ENCODE measurements around the gene KRT14.
"Not testable (repeated sequence)": the region's sequence is repeated elsewhere in the genome, so short reads cannot be mapped to it uniquely, and the experiment has no call there.

Gene KRT14

GRCh38 chr17:41586863-41587495, at the start of gene KRT14:
Gene KRT14, minus strand, starts transcription at chr17:41586895. Its CDS starts 61 bp downstream, at chr17:41586834.
- DNase-seq, result no peak

GRCh38 chr17:41635121-41636097, 48.7 kb upstream of the KRT14 start:
- peak; percentile 5 for DNase-seq

- no peak for DNase-seq
Measured at GRCh38 chr17:41634639-41635038, 47.9 kb upstream of the KRT14 start.

GRCh38 chr17:41633556-41634199, 47.0 kb upstream of the KRT14 start:
- no peak for DNase-seq

GRCh38 chr17:41632482-41633105, 45.9 kb upstream of the KRT14 start:
- DNase-seq, result no peak

- DNase-seq, result no peak
Measured at GRCh38 chr17:41631898-41632285, 45.2 kb upstream of the KRT14 start.

- no peak for DNase-seq
Measured at GRCh38 chr17:41631025-41631897, 44.6 kb upstream of the KRT14 start.

- DNase-seq, result no peak
Measured at GRCh38 chr17:41629826-41630670, 43.4 kb upstream of the KRT14 start.

- no peak for DNase-seq
Measured at GRCh38 chr17:41629316-41629715, 42.6 kb upstream of the KRT14 start.

- not testable (repeated sequence) for DNase-seq
Measured at GRCh38 chr17:41628621-41629255, 42.0 kb upstream of the KRT14 start.

- not testable (repeated sequence) for DNase-seq
Measured at GRCh38 chr17:41628073-41628370, 41.3 kb upstream of the KRT14 start.

- DNase-seq, result no peak
Measured at GRCh38 chr17:41627316-41628072, 40.8 kb upstream of the KRT14 start.

GRCh38 chr17:41626914-41627295, 40.2 kb upstream of the KRT14 start:
- not testable (repeated sequence) for DNase-seq

- not testable (repeated sequence) for DNase-seq
Measured at GRCh38 chr17:41626028-41626913, 39.6 kb upstream of the KRT14 start.

GRCh38 chr17:41625602-41626001, 38.9 kb upstream of the KRT14 start:
- DNase-seq, result no peak

- no peak for DNase-seq
Measured at GRCh38 chr17:41624208-41625101, 37.8 kb upstream of the KRT14 start, which contains the start of gene KRT17. Gene KRT17, minus strand, starts transcription at chr17:41624575. Its CDS starts 66 bp downstream, at chr17:41624509.

GRCh38 chr17:41623184-41623861, 36.6 kb upstream of the KRT14 start:
- DNase-seq, result not testable (repeated sequence)
